HPDE6-E6E7 (cell line): ENCODE measurements around the gene STPG4.

Experiments
- DNase-seq: peaks from one replicate; pipeline ENCODE4 v3.0.0; 2011; ENCODE audit warnings: missing footprints; ENCODE audit errors: extremely low spot score

Gene STPG4

GRCh38 chr2:47072018-47072691 is 83.0 kb downstream of the STPG4 start:
- DNase-seq: no peak

- DNase-seq: no peak
These were observed 83.9 kb downstream of the STPG4 start for GRCh38 chr2:47070920-47071824.

- no peak for DNase-seq
These were observed 84.8 kb downstream of the STPG4 start for GRCh38 chr2:47070155-47070919.

- DNase-seq: peak; percentile 97
These were observed 85.4 kb downstream of the STPG4 start for GRCh38 chr2:47069628-47070154.

GRCh38 chr2:47068981-47069627 is 86.0 kb downstream of the STPG4 start:
- DNase-seq: no peak

GRCh38 chr2:47067788-47068407 is 87.2 kb downstream of the STPG4 start:
- DNase-seq: no peak

- DNase-seq: no peak
These were observed 89.2 kb downstream of the STPG4 start for GRCh38 chr2:47065771-47066380.

- DNase-seq: no peak
These were observed 89.8 kb downstream of the STPG4 start for GRCh38 chr2:47065343-47065742.

- no peak for DNase-seq
These were observed 91.0 kb downstream of the STPG4 start for GRCh38 chr2:47064106-47064505.

- DNase-seq: no peak
These were observed 91.6 kb downstream of the STPG4 start for GRCh38 chr2:47063538-47063930.

- DNase-seq: no peak
These were observed 92.2 kb downstream of the STPG4 start for GRCh38 chr2:47062681-47063537.

GRCh38 chr2:47061944-47062678 is 93.0 kb downstream of the STPG4 start:
- no peak for DNase-seq

GRCh38 chr2:47060652-47061170 is 94.4 kb downstream of the STPG4 start:
- no peak for DNase-seq

- no peak for DNase-seq
These were observed 96.8 kb downstream of the STPG4 start for GRCh38 chr2:47058003-47058931.

GRCh38 chr2:47057687-47058002 is 97.5 kb downstream of the STPG4 start:
- DNase-seq: no peak

GRCh38 chr2:47056868-47057686 is 98.0 kb downstream of the STPG4 start:
- DNase-seq: no peak

GRCh38 chr2:47056374-47056773 is 98.7 kb downstream of the STPG4 start:
- DNase-seq: no peak
